ENCODE results near the gene SH3TC2.
"Not testable (repeated sequence)": the region's sequence is repeated elsewhere in the genome, so short reads cannot be mapped to it uniquely, and the experiment has no call there.

SH3TC2 gene

DNA sequence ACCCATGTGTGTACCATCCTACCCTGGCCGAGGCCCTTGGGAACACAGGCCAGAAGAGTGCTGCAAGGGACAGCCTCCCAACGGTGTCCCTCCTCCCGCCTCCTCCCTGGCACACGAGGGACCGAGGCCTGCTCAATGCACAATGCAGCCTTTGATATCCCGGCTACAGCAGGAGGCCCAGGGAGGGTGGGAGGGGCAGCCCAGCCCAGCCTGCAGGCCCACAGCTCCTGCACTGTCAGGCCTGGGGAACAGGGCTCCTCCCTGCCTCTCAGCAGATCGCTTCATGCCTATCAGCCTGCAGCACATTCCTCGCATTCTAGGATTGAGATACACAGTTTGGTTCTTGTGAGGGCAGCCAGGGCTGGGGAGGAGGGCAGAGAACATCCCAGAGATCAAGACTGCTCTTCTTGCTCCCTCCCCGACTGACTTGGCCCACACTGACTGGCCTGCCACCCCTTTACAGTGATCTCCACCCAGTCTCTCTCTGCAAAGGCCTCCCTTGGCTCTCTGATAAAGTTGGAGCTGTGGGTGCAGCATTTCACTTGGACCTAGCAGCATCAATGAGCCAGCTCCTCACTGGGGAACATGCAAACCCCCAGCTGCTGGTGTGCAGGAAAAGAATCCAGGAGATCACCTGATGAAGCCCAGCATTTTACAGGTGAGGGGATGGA is at the start of gene SH3TC2:
TSS of gene SH3TC2 (minus strand) at position 46 of the 671 bp plus-strand sequence. CDS start at position 6, 40 bp downstream.
- no peak for DNase-seq (ENCODE audit: low spot score)

DNA sequence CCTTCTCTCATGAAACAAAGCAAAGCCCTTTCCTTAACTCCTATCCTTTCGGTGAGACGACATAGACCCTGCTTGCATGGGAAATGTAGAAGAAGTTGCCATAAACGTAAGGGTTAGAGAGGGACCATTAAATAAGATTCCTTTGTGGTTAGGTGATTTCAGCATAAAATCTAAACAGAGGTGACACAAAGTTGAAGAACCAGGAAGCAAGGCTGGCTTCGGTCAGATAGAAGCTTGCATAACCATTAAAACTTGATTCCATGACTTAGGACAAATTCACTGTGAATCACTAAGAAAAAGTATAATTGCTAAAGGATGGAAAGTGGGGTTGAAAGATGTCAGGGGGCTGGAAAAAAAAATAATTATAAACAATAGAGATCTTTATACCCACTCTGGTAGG is 47.5 kb upstream of the SH3TC2 start:
- DNase-seq (ENCODE audit: low spot score), result no peak

GRCh38 chr5:149108651-149109280 is 45.9 kb upstream of the SH3TC2 start:
- no peak for DNase-seq (ENCODE audit: low spot score)

GRCh38 chr5:149100331-149100730 is 37.5 kb upstream of the SH3TC2 start:
- no peak for DNase-seq (ENCODE audit: low spot score)

GRCh38 chr5:149099920-149100319 is 37.1 kb upstream of the SH3TC2 start:
- no peak for DNase-seq (ENCODE audit: low spot score)

GRCh38 chr5:149094996-149095395 is 32.1 kb upstream of the SH3TC2 start:
- DNase-seq (ENCODE audit: low spot score), result no peak

DNA sequence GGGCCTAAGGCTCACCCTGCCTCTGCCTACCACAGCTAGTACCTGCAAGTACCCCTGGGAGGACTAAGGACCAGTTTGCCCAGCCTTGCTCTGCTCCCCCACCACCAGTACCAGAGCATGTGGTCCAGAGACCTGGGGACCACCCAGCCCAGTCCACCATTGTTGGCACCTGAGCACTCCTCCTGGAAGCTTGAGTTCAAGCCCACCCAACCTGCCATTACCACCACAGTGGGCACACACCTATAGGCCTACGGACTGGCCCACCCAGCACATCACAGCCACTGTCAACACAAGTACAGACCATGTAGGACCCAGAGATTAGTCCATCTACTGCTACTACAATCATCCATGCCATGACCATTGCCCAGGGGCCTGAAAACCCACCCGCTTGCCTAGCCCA is 30.8 kb upstream of the SH3TC2 start:
- no peak for DNase-seq (ENCODE audit: low spot score)

- no peak for DNase-seq (ENCODE audit: low spot score)
Observed at GRCh38 chr5:149089796-149090195, 26.9 kb upstream of the SH3TC2 start.

DNA sequence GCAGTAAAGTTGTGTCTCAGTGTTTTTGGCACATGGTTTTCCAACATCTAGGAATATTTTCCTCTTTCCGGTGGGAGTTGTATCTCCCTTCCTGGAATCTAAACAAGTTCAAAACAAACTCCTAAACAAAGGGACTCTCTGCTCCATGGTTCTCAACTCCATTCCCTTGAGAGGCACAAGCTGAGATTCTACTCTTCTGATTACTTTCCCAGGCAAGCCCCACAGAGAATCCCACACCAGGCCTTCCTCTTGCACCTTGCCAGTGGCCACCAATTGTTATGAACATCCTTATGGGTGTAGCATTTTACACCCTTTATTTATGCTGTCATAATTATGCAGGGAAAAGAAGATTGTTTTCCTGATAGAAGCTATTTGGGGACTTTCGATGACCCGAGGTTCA is 25.8 kb upstream of the SH3TC2 start:
- DNase-seq (ENCODE audit: low spot score), result no peak

GRCh38 chr5:149083846-149084245 is 21.0 kb upstream of the SH3TC2 start:
- no peak for DNase-seq (ENCODE audit: low spot score)

DNA sequence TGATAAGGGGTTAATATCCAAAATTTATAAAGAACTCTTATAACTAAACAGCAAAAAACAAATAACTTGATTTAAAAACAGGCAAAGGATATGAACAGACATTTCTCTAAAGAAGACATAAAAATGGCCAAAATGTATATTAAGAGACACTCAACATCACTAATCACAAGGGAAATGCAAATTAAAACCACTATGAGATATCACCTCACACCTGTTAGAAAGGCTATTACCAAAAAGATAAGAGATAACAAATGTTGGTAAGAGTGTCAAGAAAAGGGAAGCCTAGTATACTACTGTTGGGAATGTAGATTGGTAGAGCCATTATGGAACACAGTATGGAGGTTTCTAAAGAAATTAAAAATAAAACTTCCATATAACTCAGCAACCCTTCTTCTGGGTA is 19.4 kb upstream of the SH3TC2 start:
- DNase-seq (ENCODE audit: low spot score), result no peak

DNA sequence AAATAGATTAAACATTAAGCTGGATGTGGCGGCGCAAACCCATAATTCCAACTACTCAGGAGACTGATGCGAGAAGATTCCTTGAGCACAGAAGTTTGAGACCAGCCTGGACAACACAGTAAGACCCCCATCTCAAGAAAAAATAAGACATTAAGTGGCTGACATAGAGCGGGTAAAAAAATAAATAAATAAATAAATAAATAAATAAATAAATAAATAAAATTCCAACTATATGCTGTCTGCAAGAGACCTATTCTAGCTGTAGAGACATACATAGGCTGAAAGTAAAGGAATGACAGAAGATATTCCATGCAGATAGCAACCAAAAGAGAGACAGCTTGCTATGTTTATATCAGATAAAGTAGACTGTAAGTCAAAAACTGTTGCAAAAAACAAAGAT is 17.4 kb upstream of the SH3TC2 start:
- DNase-seq (ENCODE audit: low spot score), result no peak

DNA sequence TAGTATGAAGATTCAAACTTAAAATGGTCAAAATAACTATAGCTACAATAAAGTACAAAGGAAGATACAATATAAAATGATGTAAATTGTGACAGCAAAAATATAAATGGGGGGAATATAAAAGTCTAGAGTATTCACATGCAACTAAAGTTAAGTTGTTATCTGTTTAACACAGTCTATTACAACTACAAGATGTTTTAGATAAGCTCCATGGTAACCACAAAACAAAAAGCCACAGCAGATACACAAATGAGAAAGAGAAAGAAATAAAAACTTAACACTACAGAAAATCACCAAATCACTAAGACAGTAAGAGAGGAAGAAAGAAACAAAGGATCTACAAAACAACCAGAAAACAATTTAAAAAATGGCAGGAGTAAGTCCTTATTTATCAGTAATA is 17.0 kb upstream of the SH3TC2 start:
- DNase-seq (ENCODE audit: low spot score), result no peak

DNA sequence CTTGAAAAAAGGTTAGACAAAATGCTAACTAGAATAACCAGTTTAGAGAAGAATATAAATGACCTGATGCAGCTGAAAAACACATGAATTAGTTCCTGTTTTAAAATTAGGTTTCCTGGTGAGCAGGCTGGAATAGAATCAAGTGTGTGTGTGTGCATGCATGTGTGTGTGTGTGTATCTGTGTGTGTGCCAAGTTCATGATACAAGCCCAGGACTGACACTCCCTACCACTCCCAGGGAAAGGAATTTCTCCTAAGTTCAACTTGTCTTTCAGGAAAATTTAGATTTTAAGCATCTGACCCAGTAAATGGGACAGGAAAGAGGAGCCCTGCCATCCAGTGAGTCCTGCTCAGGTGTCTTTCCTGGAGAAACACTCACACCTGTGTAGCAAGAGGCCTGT is 11.2 kb upstream of the SH3TC2 start:
- DNase-seq (ENCODE audit: low spot score), result not testable (repeated sequence)

DNA sequence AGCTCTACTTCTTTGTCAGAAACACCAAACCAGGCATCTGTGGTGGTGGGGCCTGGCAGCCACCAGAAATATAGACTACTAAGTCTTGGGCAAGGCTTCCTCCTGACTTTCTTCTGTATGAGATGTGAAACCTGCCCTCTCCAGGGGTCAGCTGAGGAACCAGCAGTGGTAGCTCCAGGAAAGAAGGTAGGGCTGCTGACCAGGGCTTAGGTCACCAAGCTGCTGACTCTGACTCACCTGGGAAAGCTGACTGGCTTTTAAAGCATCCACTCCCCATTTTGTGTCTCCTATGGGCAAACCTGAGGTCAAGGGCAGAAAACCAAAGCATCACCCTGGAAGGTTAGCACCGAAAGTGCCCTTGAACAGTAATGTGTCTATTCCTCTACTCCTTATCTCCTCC is 10.4 kb upstream of the SH3TC2 start:
- no peak for DNase-seq (ENCODE audit: low spot score)

- no peak for DNase-seq (ENCODE audit: low spot score)
Observed at GRCh38 chr5:149072791-149073190, 9.9 kb upstream of the SH3TC2 start.

- DNase-seq (ENCODE audit: low spot score), result no peak
Observed at GRCh38 chr5:149072376-149072775, 9.5 kb upstream of the SH3TC2 start.

GRCh38 chr5:149071756-149072155 is 8.9 kb upstream of the SH3TC2 start:
- no peak for DNase-seq (ENCODE audit: low spot score)

GRCh38 chr5:149071216-149071615 is 8.4 kb upstream of the SH3TC2 start:
- DNase-seq (ENCODE audit: low spot score), result no peak

GRCh38 chr5:149069711-149070110 is 6.8 kb upstream of the SH3TC2 start:
- no peak for DNase-seq (ENCODE audit: low spot score)

DNA sequence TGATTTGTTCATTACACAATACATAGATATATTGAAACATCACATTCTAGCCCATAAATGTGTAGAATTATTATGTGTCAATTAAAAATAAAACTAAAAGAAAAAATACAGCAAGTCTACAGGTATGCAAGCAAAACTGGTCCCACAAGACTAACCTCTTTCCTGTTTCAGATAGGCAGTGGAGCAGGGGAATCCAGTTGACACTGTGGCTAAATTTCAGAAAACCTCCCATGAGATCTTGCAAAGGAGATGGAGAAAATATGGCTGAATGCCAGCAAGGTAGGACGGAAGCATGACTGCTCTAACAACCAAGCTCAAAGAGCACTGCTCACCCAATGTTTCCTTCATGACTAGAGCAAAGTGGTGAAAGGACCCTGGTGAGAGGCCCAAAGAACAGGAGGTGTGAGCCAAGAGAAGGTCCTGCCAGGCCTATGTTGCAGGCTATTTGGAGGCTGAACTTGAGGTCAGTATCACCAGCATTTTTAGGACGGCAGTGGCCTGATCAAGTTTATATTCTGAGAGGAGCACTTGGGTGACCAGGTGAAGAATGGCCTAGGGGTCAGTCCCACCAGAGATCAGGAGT is 1.1 kb upstream of the SH3TC2 start:
- DNase-seq (ENCODE audit: low spot score), result no peak

DNA sequence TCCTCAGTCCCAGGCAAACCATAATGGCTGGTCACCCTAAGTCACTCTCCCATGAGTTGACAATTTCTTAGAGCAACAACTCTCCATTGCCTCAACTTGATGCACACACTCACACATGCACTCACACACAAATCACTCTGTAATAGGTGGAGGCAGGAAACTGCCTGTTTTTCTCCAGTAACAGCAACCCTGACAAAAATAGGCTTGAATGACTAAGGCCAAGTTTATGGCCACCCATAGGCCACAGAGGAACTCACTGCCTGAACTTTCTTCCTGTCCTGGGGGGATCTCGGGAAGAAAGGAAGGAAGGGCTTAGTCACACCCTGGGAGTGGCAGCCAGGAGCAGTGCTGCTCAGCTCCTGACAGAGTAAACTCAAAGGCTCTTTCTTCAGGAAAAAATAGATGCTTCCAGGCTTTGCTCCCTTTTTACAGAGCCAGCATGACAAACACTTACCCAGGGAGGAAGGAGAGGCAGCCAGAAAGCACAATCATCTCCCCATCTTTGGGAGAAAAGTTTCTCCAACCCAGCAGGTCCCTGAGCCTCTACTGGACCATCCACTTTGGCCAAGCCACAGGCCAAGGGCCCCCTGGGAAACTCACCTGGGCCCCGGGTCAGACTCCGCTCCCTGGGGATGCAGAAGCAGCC is 368 bp downstream of the SH3TC2 start:
- no peak for DNase-seq (ENCODE audit: low spot score)

GRCh38 chr5:149061341-149061740 is 1.5 kb downstream of the SH3TC2 start:
- no peak for DNase-seq (ENCODE audit: low spot score)

All from CD4-positive, alpha-beta T cell treated with Interleukin-6 at 100 ng/mL for 8 hours (primary cell).